GM21717 (cell line): Measurements from ENCODE around the gene CLCN1.

Source experiments
- ATAC-seq: cut with Tn5 transposase; IDR thresholded peaks from one replicate; pipeline ENCODE4 v1.9.1; 2021; ENCODE audit warnings: mild to moderate bottlenecking, moderate library complexity; ENCODE audit not compliant: unreplicated experiment

The CLCN1 gene

DNA sequence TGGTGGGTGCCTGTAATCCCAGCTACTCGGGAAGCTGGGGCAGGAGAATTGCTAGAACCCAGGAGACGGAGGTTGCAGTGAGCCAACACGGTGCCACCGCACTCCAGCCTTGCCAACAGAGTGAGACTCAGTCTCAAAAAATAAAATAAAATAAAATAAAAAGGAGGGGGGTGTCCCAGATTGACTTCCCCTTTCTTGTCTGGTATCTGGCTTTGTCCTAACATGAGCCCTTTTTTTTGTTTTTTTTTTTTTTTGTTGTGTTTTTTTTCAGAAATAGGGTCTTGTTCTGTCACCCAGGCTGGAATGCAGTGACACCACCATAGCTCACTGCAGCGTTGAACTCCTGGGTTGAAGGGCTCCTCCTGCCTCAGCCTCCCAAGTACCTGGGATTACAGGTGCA lies 23.0 kb upstream of the CLCN1 start:
- ATAC-seq, result no peak

DNA sequence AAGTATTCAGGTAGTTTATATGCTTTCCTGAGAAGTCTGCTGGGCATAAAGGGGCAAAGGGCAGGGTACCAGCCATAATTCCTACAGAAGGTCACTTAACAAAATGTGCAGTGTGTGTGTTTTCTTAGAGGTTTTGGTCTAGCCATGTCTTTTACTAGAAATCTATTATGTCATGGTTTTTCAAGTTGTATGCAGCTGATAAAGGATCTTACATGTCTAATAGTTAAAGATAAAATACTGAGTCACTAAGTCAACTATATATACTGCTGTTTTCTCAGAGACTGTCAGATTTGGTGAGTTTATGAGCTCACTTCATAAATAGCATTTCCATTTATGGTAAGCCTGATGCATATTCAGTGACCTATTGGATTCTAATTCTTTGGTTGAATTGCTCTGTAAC lies 20.0 kb upstream of the CLCN1 start:
- no peak for ATAC-seq

DNA sequence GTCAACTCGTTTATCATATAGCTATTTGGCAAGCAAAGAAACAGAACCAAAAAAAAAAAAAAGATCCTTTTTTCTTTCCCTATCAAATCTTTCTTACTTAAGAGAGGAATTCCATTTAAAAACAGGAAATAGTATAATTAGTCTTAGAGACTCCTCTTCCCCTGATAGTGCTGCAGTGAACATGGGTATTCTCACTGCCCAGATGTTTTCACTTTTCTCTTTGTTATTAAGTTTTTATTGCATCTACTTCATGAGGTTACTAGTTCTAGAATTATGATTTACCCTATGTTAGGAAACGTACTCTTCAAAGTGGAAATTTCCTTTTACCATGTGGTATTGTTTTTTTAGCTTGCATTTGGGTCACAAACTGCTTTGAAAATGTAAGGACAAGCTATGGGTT lies 19.2 kb upstream of the CLCN1 start:
- no peak for ATAC-seq

DNA sequence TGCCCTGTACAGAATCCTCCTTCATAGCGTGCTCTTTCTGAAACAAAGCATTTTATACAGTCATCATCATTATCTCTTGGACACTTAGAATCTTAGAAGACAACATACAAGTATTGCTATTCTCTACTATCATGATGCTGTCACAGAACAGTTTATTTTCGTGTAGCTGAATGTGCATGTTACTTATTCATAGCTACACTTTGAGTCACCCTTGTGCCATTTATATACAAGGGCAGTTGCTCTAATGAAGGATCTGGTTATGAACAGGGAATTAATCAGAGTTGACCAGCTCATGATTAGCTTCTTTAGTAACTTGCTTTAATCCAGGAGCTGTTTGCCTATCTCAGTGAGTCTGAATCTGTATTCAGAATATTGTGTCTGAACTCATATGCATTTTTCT lies 16.6 kb upstream of the CLCN1 start:
- ATAC-seq, result no peak

DNA sequence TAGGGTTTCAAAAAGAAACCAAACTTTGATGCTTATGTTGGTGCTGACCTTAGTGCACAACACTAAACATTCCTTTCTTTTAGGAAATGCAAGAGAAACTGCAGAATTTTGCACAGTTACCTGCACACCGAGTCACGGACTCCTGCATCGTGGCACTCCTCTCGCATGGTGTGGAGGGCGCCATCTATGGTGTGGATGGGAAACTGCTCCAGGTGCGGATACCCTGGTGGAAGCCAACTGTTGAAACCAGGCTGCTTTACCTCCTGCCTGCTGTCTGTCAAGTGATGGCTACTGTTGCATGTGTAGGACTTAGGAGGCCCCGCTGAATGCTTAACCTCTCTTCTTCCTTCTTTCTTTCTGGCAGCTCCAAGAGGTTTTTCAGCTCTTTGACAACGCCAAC lies 16.1 kb upstream of the CLCN1 start:
- peak; percentile 58 for ATAC-seq

DNA sequence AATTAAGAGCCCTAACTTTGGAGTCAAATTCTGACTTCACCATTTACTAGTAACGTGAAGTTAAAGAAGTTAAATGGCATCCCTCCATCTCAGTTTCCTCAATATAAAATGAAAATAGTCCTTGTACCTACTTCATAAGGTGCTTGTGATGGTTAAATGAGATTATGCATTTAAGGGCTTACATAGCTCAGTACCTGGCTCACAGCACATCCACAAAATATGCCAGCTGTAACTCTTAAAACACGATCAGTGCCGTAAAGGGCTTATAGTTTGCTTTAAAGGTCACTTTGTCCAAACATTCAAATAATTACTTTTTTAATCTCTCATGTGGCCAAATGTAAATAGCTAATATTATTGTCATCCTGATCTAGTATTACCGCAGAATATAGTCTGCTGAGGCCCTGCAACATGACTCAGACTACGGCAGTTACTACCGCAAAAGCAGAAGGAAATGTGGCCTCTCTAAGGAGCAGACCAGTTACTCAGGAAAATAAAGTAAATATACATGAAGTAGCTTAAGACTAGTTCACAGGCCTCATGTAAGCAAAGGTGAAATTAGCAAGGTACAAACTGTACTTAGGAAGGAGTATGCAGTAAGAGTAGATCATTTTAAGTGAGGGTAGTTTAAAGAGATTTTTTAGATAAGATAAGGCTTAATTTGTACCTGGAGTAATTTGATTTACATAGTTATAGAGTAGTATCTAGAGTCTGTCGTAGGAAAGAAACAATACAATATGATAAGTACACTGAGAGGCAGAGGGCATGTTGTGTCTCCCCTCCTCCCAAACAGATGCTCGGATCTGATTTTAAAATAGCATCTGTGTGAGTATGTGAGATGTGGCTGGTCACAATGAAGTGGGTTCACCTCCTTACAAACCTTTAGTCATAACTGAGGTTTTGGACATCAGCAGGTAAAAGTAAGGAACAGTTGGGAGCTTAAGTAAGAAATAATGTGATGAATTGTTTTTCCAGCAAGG lies 14.7 kb upstream of the CLCN1 start:
- no peak for ATAC-seq

DNA sequence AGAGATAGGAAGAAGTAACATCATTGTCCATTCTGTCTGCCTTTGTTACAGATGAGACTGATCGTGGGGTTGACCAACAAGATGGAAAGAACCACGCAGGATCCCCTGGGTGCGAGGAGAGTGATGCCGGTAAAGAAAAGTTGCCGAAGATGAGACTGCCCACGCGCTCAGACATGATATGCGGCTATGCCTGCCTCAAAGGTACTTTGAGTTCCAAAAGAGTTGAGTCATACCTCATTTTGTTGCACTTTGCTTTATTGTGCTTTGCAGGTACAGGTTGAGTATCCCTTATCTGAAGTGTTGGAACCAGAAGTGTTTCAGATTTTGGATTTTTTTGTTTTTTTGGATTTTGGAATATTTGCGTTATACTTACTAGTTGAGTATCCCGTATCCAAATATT lies 12.2 kb upstream of the CLCN1 start:
- ATAC-seq, result no peak

DNA sequence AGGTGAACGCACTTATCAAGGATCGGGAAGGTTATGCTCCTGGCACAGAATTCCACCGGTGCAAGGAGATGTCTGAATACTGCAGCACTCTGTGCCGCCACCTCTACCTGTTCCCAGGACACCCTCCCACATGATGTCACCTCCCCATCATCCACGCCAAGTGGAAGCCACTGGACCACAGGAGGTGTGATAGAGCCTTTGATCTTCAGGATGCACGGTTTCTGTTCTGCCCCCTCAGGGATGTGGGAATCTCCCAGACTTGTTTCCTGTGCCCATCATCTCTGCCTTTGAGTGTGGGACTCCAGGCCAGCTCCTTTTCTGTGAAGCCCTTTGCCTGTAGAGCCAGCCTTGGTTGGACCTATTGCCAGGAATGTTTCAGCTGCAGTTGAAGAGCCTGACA lies 11.0 kb upstream of the CLCN1 start:
- no peak for ATAC-seq

DNA sequence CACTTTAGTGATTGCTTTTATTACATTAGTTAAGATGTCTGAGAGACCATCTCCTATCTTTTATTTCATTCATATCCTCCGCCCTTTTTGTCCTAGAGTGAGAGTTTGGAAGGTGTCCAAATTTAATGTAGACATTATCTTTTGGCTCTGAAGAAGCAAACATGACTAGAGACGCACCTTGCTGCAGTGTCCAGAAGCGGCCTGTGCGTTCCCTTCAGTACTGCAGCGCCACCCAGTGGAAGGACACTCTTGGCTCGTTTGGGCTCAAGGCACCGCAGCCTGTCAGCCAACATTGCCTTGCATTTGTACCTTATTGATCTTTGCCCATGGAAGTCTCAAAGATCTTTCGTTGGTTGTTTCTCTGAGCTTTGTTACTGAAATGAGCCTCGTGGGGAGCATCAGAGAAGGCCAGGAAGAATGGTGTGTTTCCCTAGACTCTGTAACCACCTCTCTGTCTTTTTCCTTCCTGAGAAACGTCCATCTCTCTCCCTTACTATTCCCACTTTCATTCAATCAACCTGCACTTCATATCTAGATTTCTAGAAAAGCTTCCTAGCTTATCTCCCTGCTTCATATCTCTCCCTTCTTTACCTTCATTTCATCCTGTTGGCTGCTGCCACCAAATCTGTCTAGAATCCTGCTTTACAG lies 10.4 kb upstream of the CLCN1 start:
- ATAC-seq, result peak; percentile 72

DNA sequence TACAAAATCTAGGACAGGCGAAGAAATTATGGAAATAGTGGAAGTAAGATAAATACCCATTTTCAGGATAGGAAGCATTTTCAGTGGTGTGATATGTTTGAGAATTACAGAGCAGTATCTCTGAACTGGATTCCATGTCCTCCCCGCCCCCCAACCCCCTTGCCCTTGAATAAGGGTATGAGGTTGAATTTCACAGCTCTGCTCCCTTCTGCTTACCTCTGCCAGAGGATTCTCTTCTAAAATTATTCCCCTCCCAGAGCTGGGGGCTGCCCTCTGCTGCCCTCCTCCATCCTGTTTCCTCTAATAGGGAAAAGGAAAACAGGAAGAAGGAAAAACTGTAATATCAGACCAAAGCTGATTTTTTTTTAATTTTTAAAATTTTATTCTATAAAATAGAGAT lies 7.3 kb upstream of the CLCN1 start:
- ATAC-seq, result no peak

DNA sequence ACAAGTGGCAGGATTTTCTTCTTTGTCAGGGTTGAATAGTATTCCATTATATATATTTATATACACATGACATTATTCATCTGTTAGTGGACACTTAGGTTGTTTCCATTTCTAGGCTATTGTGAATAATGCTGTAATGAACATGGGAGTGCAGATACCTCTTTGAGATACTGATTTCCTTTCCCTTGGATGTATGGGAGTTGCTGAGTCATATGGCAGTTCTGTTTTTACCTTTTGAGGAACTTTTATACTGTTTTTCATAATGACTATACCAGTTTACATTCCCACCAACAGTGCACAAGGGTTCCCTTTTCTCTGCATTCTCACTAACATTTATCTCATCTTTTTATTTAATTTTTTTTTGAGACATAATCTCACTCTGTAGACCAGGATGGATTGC lies 1.8 kb upstream of the CLCN1 start:
- ATAC-seq, result no peak

DNA sequence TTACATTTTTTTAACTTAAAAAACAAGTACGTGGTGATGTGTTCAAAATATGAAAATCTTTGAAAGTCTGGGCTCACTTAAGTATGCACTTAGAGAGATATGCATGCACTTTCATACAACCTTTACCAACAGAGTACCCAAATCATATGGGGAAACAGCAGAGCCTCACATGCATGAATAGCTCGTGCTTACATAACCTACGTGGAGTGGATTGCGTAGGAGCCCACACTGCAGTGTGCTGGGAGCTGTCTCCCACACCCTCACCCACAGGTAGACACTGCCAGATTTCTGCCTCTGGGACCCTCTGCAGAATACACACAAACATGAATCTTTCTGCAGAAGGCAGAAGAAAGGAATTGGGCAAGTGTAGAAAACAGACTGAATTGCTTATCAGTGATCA lies 581 bp downstream of the CLCN1 start:
- no peak for ATAC-seq

DNA sequence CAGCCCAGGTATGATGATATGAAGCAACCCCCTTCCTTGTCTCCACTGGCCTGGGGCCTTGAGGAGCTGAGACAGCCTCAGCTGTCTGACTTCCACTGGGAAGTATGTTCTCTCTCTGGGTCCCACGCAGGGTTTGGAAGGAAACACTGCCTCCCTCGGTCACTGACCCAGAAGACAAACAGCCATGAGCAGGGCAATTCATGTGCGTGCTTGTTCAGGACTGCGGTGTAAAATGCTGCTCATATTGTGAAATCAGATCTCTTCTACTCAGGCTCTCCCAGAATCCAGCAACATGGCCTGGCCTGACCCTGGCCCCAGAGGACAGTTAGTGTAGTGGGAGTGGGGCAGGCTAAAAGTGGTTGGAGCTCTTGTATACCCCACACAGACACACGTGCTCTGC lies 2.8 kb downstream of the CLCN1 start:
- ATAC-seq, result no peak

DNA sequence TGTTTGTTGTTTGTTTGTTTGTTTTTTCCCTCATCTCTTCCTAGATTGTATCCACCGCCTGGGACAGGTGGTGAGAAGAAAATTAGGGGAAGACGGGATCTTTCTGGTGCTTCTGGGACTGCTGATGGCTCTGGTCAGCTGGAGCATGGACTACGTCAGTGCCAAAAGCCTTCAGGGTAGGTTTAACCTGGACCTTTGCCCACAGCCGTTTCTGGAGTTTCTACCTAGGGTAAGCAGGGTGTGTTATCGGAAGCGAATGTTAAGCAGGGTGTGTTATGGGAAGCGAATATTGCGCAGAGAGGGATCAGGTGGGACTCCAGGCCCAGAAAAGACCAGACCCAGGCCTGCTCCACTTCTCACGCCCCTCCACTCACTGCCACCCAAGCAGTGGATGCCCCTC lies 4.7 kb downstream of the CLCN1 start:
- ATAC-seq, result no peak

DNA sequence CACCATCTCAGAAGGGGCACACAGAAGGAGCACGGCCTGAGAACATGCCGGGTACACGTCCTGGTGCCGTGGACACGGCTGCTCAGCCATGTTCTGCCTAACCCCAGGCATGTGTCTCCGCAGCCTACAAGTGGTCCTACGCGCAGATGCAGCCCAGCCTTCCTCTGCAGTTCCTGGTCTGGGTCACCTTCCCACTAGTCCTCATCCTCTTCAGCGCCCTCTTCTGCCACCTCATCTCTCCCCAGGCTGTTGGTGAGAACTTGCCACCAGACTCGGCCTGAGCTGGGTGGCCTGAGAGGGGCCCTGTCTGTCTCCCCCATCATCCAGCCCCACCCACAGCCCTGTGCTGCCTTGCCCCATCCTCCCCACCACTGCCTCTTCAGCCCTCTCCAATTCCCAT lies 5.3 kb downstream of the CLCN1 start:
- no peak for ATAC-seq

DNA sequence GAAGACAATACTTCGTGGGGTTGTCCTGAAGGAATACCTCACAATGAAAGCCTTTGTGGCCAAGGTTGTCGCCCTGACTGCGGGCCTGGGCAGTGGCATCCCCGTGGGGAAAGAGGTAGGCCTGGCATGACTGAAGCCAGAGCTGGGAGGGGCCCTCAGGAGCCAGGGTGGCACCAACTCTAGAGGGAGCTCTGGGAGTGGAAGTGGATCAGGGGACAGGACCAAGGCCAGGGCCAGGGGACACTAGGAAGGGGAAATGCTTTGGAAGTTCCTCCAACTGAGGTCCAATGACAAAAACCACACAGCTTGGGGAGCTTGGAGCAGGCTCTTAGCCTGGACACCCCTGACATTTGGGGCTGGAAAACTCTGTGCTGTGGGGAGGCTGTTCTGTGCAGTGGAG lies 5.8 kb downstream of the CLCN1 start:
- ATAC-seq, result no peak

DNA sequence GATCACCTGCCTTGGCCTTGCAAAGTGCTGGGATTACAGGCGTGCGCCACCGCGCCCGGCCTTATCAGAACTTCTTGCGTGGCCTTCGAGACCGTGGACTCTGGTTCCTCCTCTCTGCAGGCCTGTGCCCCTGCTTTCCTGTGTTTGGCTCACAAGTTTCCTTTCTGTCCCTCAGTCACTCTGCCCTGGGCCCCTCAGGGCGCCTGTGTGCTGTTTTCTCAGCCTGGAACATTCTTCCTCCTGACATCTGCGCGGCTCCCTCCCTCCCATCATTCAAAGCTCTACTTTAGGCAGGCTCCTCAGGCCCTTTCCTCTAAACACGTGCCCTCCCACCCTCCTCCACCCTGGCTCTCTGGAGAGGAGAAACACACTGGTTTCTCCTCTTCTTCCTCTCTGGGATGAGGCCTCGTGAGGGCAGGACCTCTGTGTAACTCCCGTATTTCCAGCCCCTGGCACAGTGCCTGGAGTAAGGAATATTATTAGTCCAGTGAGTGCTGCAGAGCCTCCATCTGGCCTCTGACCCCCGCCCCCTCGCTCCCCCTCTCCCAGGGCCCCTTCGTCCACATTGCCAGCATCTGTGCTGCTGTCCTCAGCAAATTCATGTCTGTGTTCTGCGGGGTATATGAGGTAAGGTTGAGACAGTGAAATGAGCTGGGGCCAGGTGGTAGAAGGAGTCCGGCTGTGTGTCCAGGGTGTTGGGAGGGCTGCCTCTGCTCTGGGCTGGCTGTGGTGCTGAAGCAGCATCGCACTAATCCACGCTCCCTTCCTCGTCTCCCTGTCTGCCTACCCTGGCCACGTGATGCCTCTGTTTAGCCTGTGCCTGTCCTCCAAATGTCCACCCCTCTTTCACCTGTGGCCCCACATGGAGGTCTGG lies 7.1 kb downstream of the CLCN1 start:
- ATAC-seq, result no peak

DNA sequence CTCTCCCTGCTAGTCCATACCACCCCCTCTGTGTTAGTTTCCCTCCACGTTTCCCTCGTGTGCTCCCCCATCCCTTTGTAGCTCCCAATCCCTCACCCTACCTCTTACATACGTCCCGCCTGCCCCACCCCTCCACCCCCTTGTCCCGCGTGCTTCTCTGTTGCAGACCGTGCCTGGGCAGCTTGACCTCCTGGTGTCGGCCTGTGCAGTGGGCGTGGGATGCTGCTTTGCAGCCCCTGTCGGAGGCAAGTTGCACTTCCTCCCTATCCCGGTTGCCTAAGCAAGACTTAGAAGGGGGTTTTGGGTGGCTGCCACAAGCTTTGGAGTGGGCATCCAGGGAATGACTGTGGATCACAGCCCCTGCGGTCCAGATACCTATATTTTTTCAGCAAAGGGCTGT lies 7.7 kb downstream of the CLCN1 start:
- ATAC-seq, result no peak

DNA sequence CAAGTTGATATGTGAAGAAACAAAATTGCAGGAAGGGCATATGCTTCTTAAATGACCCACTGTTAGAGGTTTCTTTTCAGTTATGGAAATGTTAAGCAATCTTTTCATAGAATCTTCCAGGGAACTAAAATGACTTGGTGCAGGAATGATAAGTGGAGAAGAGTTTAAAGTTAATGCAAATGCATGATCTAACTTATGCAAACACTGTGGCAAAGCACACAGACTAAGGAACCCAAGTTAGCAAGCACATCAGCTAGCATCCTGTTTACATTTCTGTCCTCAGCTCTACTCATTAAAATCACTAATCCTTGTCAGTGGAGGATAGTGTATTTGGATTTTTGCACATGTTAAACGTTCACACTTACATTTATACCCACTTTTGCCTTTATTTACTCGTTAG lies 9.3 kb downstream of the CLCN1 start:
- ATAC-seq, result peak; percentile 52

DNA sequence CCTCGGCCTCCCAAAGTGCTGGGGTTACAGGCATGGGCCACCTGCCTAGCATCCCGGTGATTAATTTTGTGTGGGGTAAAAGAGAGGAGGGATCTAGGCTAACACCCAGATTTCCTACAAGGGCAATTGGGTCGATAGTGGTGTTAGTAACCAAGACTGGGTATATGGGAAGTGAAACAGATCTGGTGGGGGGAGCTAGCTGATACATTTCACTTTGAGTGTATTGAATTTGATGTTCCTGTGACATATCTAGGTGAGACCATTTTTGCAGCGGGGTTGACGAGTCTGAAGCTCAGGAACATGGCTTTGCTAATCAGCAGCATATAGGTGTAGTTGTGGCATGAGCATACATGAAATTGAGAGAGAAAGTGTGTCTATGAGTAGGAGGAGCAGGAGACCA lies 12.0 kb downstream of the CLCN1 start:
- peak; percentile 59 for ATAC-seq

DNA sequence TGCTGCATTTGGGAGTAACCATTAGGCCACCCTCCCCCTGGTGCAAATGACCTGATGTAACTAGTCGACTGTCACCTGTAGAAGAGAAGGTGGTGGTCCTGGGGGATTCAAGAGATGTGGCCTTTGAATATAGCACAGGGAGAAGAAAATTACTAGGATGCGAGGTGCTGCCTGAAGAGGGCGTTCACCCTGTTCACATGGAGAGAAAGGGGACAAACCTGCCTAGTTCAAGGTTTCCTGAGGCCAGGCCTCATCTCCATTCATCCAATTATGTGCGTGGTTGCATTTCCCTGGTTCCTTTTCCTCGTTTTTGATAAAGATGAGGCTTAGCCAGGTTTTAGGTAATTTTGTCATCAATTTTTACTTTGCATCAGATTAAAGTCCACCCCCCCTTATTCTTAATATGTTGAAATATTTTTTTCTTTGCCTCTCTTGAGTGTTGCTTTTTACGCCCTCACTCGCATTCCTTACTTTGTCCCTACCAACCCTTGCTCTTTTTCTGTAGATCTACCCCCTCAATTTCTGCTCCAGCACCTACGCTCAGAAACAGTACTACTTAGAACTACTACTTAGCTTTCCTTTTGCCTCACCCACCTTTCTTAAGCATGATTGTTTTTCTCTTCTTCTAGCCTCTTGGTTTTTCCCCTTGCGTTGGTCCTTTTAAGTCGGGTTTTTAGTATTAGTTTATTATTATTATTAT lies 13.7 kb downstream of the CLCN1 start:
- ATAC-seq, result no peak
